Measurements from ENCODE around the gene CEP104. TPM values are rescaled to one million over a fixed set of nuclear protein-coding genes. Genes with fewer than 3 reads are reported as not detected.
"Not testable (repeated sequence)": the region's sequence is repeated elsewhere in the genome, so short reads cannot be mapped to it uniquely, and the experiment has no call there.

CEP104 gene
- total RNA-seq, 1 experiment from 2014 or later: 50.8 TPM

DNA sequence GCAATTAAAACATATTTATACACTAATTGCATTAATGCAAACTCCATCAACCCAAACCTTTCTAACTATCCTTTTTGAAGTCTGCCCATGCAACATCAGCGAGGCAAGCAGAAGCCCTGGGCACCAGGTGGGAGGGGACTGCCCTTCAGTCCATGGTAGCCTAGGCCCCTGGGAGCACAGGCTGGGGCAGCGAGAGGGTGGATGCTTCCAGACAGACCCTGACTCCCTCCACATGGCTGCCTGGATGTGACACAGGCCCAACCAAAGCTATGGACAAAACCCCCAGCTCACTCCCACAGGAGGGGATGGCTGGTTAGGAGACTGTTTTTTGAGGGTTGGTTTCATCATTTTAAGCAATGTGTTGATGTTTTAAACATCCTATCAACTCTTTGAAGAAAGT, 42.9 kb downstream of the CEP104 start:
- ChIA-PET POLR2A (ENCODE audit: low non-redundant PET) (no interaction called here), CTCF (no interaction called here)
- Histone ChIP-seq H3K27ac (ENCODE audit: low read depth, low read length, poor library complexity, severe bottlenecking) (no peak overlapping the region), H3K36me3 (ENCODE audit: insufficient read depth, low read length, poor library complexity, severe bottlenecking) (no peaks in the 10 kb centered on the region), H3K27me3 (replicated peaks; ENCODE audit: insufficient read depth, low read depth, low read length, poor library complexity) (no peaks in the 10 kb centered on the region), H3K4me3 (ENCODE audit: low read depth, low read length, poor library complexity, severe bottlenecking) (no peak overlapping the region), H3K9me3 (ENCODE audit: low read depth, low read length, poor library complexity, severe bottlenecking) (no peaks in the 10 kb centered on the region), H3K4me1 (ENCODE audit: insufficient read depth, low read length, poor library complexity, severe bottlenecking) (no peaks in the 10 kb centered on the region)
- TF ChIP-seq, protein P1, sequence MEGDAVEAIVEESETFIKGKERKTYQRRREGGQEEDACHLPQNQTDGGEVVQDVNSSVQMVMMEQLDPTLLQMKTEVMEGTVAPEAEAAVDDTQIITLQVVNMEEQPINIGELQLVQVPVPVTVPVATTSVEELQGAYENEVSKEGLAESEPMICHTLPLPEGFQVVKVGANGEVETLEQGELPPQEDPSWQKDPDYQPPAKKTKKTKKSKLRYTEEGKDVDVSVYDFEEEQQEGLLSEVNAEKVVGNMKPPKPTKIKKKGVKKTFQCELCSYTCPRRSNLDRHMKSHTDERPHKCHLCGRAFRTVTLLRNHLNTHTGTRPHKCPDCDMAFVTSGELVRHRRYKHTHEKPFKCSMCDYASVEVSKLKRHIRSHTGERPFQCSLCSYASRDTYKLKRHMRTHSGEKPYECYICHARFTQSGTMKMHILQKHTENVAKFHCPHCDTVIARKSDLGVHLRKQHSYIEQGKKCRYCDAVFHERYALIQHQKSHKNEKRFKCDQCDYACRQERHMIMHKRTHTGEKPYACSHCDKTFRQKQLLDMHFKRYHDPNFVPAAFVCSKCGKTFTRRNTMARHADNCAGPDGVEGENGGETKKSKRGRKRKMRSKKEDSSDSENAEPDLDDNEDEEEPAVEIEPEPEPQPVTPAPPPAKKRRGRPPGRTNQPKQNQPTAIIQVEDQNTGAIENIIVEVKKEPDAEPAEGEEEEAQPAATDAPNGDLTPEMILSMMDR (conservative IDR thresholded peaks at IDR 0.05; ENCODE audit: low read depth, low read length): no peak
- no peak for TF ChIP-seq EZH2 (IDR thresholded peaks at IDR 0.05; ENCODE audit: borderline replicate concordance, low read depth, low read length, poor library complexity, severe bottlenecking)
- no TSS peak for BruUV-seq (replicated peaks)
- no peak for DNase-seq (ENCODE audit: low spot score)
- intact Hi-C loops (cut with micrococcal nuclease; ENCODE audit: unreplicated experiment): no loop called here

DNA sequence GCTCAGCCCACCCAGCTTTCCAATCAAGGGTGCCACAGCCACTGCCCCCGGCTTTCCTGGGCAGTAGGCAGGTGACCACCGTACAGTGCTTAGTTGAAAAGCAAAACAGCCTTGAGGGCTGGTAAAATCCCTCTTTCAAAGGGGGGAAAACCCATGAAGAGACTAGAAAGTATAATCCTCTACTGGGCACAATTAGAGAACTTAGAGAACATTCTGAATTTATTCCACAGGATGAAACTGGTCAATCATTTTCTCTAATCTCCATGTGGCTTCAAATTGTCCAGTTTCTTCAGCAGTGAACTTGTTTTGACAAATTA, 45.5 kb downstream of the CEP104 start:
- no TSS peak for BruUV-seq (replicated peaks)
- Histone ChIP-seq H3K9me3 (ENCODE audit: low read depth, low read length, poor library complexity, severe bottlenecking) (no peaks in the 10 kb centered on the region), H3K4me3 (ENCODE audit: low read depth, low read length, poor library complexity, severe bottlenecking) (no peak overlapping the region), H3K27ac (ENCODE audit: low read depth, low read length, poor library complexity, severe bottlenecking) (no peak overlapping the region), H3K27me3 (replicated peaks; ENCODE audit: insufficient read depth, low read depth, low read length, poor library complexity) (no peaks in the 10 kb centered on the region), H3K4me1 (ENCODE audit: insufficient read depth, low read length, poor library complexity, severe bottlenecking) (no peaks in the 10 kb centered on the region), H3K36me3 (ENCODE audit: insufficient read depth, low read length, poor library complexity, severe bottlenecking) (no peaks in the 10 kb centered on the region)
- intact Hi-C loops (cut with micrococcal nuclease; ENCODE audit: unreplicated experiment): no loop called here
- no peak for DNase-seq (ENCODE audit: low spot score)
- POLR2A ChIA-PET (ENCODE audit: low non-redundant PET): no interaction called here
- no peak for TF ChIP-seq EZH2 (IDR thresholded peaks at IDR 0.05; ENCODE audit: borderline replicate concordance, low read depth, low read length, poor library complexity, severe bottlenecking)
- TF ChIP-seq, protein P1 (conservative IDR thresholded peaks at IDR 0.05; ENCODE audit: low read depth, low read length): no peak
- CTCF ChIA-PET: no interaction called here

DNA sequence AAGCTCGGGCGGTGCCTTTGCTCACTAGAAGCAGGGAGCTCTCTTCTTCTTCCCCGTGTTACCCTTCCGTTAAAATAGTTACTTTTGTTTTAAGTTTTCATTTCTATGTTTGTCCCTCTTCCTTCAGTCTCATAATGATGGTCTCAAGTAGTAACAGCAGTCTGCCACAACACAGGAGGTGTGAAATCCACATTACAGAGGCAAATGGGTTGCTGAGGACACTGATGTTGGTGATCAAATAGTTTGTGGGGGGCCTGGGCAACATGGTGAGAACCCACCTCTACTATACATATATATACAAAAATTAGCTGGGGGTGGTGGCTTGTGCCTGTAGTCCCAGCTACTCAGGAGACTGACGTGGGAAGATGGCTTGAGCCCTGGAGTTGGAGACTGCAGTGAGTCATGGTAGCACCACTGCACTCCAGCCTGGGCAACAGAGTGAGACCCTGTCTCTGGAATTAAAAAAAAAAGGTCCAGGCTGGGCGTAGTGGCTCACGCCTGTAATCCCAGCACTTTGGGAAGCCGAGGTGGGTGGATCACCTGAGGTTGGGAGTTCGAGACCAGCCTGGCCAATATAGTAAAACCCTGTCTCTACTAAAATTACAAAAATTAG, 46.8 kb downstream of the CEP104 start:
- POLR2A ChIA-PET (ENCODE audit: low non-redundant PET); intact Hi-C loops (cut with micrococcal nuclease; ENCODE audit: unreplicated experiment); DNase-seq (ENCODE audit: low spot score); H3K4me3 ChIP-seq (ENCODE audit: low read depth, low read length, poor library complexity, severe bottlenecking); H3K36me3 ChIP-seq (ENCODE audit: insufficient read depth, low read length, poor library complexity, severe bottlenecking); CTCF ChIA-PET; H3K27ac ChIP-seq (ENCODE audit: low read depth, low read length, poor library complexity, severe bottlenecking); H3K4me1 ChIP-seq (ENCODE audit: insufficient read depth, low read length, poor library complexity, severe bottlenecking); BruUV-seq (replicated peaks); H3K9me3 ChIP-seq (ENCODE audit: low read depth, low read length, poor library complexity, severe bottlenecking); H3K27me3 ChIP-seq (replicated peaks; ENCODE audit: insufficient read depth, low read depth, low read length, poor library complexity): not testable (repeated sequence)

DNA sequence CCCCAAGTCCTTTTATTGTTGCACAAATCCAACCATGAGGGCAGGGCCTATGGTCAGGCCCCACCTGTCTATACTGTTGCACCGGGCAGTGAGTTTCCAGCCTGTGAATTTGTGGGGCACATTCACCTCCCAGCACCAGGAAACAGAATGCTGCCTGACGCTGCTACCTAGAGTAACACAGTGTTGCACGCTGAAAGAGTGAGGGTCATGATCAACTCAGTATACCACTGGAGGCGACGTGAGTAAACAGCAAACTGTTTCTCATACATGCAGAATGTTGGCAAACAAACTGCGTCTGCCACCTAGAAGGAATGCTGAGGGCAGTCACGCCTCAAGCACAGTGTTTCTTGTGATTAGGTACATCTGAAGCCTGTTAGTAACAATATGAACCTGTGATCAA, 47.3 kb downstream of the CEP104 start:
- BruUV-seq (replicated peaks): no TSS peak
- no peaks in the 10 kb centered on the region for H3K36me3 ChIP-seq (ENCODE audit: insufficient read depth, low read length, poor library complexity, severe bottlenecking)
- ChIA-PET POLR2A (ENCODE audit: low non-redundant PET) (no interaction called here), CTCF (no interaction called here)
- intact Hi-C loops (cut with micrococcal nuclease; ENCODE audit: unreplicated experiment): no loop called here
- no peak overlapping the region for H3K27ac ChIP-seq (ENCODE audit: low read depth, low read length, poor library complexity, severe bottlenecking)
- H3K27me3 ChIP-seq (replicated peaks; ENCODE audit: insufficient read depth, low read depth, low read length, poor library complexity): no peaks in the 10 kb centered on the region
- H3K4me1 ChIP-seq (ENCODE audit: insufficient read depth, low read length, poor library complexity, severe bottlenecking): no peaks in the 10 kb centered on the region
- H3K4me3 ChIP-seq (ENCODE audit: low read depth, low read length, poor library complexity, severe bottlenecking): no peak overlapping the region
- no peak for DNase-seq (ENCODE audit: low spot score)
- no peak for TF ChIP-seq EZH2 (IDR thresholded peaks at IDR 0.05; ENCODE audit: borderline replicate concordance, low read depth, low read length, poor library complexity, severe bottlenecking)
- no peaks in the 10 kb centered on the region for H3K9me3 ChIP-seq (ENCODE audit: low read depth, low read length, poor library complexity, severe bottlenecking)
